Activated B cell treated with CpG ODN at 0.5 μM for 24 hours (primary cell): ENCODE results near the gene DNAJB8. TPM values are rescaled to one million over a fixed set of nuclear protein-coding genes. Genes with fewer than 3 reads are reported as not detected.
A peak's percentile ranks its signal among the peaks of the same experiment; 100 is the strongest.

Experiments used
- ATAC-seq: fragments of 200-7000 bp; cut with Tn5 transposase; one replicate; pipeline ENCODE4 v1.10.0; 2021; ENCODE audit warnings: low read depth, mild to moderate bottlenecking, moderate library complexity
- CTCF ChIA-PET: fragments of 350-600 bp; sonication (Branson Sonifier 250); formaldehyde crosslinking; loops from one replicate; lab custom pipeline; 2021; ENCODE audit warnings: antibody characterized with exemption; lab: Charles Lee
- POLR2A ChIA-PET: fragments of 350-600 bp; sonication (Branson Sonifier 250); formaldehyde crosslinking; loops from one replicate; lab custom pipeline; 2021; ENCODE audit warnings: antibody characterized with exemption; lab: Charles Lee
- DNase-seq: peaks from one replicate; pipeline ENCODE4 v3.0.0; 2022
- H3K27ac Mint-ChIP-seq: one replicate; pipeline ENCODE4 v1.8.0; 2020; ENCODE audit warnings: mixed read lengths
- H3K27me3 Mint-ChIP-seq: one replicate; pipeline ENCODE4 v1.8.0; 2021; ENCODE audit warnings: mixed read lengths
- H3K36me3 Mint-ChIP-seq: one replicate; pipeline ENCODE4 v1.8.0; 2021; ENCODE audit warnings: low read depth, mixed read lengths
- H3K4me1 Mint-ChIP-seq: one replicate; pipeline ENCODE4 v1.8.0; 2021; ENCODE audit warnings: mixed read lengths
- H3K4me3 Mint-ChIP-seq: one replicate; pipeline ENCODE4 v1.8.0; 2020; ENCODE audit warnings: mild to moderate bottlenecking, mixed read lengths
- H3K9me3 Mint-ChIP-seq: one replicate; pipeline ENCODE4 v1.8.0; 2020; ENCODE audit warnings: mixed read lengths
- intact Hi-C: fragments of 100-400 bp; cut with micrococcal nuclease; formaldehyde crosslinking; loops from one replicate; pipeline ENCODE4 v1.15.1; 2024
- total RNA-seq: library from RNA; stranded (reverse); gene quantifications from 2 replicates; pipeline ENCODE4 v1.2.3, GENCODE V29; 2022
- TF ChIP-seq, protein P1 (sequence below): fragments of 200-600 bp; IDR thresholded peaks from one replicate; pipeline ENCODE4 v1.8.0; 2022; ENCODE audit warnings: antibody characterized with exemption, mild to moderate bottlenecking

The DNAJB8 gene
- total RNA-seq, 1 donor from 2014 or later: not detected

DNA sequence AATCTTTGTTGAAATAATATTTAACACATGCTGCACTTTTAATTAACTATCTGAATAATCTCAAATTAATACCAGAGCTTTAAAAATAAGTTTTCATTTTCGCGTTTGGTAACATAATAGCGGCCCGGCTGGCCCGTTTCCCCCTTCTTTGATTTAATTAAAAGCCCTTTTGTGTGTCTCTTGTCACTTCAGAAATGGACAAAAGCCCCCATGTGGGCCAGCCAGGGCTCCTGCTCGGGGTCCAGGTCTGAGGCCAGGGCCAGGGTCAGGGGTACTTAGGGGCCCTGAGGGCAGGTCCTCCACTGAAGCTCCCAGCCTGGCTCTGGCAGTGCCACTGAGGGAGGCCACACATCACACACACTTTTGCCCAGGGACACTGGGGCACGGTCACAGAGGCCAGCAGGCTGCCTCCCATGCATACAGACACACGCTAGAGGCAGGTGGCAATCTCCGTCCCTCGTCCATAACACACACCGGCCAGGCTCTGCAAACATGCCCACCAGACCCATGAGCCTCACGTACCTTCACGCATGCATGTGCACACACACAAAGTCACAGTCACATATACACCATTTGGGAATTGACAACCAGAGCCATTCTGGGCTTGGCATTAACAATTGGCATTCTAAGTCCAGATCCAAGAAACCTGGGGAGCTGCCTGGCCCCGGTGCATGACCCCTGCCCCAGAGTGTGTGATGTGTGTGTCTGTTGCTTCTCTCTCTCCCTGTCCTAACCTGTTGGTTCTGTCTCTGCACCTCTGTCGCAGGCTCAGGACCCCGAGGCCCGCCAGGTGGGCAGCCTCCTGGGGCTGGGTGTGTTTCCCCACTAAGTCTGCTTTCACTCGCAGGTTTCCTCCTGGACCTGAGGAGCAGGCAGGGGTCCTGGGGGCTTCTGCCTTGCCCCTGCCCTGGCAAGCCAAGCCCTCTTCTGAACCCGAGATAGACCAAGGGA, 38.5 kb downstream of the DNAJB8 start:
- Mint-ChIP-seq H3K4me1 (peaks cover 7% of the 10 kb centered on the region), H3K27me3 (peaks cover 34% of the 10 kb centered on the region), H3K27ac (no peak overlapping the region), H3K36me3 (no peaks in the 10 kb centered on the region), H3K9me3 (no peaks in the 10 kb centered on the region), H3K4me3 (no peak overlapping the region)
- CTCF ChIA-PET: no interaction called here
- POLR2A ChIA-PET: no interaction called here
- TF ChIP-seq, protein P1, sequence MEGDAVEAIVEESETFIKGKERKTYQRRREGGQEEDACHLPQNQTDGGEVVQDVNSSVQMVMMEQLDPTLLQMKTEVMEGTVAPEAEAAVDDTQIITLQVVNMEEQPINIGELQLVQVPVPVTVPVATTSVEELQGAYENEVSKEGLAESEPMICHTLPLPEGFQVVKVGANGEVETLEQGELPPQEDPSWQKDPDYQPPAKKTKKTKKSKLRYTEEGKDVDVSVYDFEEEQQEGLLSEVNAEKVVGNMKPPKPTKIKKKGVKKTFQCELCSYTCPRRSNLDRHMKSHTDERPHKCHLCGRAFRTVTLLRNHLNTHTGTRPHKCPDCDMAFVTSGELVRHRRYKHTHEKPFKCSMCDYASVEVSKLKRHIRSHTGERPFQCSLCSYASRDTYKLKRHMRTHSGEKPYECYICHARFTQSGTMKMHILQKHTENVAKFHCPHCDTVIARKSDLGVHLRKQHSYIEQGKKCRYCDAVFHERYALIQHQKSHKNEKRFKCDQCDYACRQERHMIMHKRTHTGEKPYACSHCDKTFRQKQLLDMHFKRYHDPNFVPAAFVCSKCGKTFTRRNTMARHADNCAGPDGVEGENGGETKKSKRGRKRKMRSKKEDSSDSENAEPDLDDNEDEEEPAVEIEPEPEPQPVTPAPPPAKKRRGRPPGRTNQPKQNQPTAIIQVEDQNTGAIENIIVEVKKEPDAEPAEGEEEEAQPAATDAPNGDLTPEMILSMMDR: no peak
- ATAC-seq (no peak), DNase-seq (no peak)
- intact Hi-C loops: loop anchor here (2.0 kb wide), 1 partner anchor 419 kb away; no protein-coding TSS in a partner anchor

DNA sequence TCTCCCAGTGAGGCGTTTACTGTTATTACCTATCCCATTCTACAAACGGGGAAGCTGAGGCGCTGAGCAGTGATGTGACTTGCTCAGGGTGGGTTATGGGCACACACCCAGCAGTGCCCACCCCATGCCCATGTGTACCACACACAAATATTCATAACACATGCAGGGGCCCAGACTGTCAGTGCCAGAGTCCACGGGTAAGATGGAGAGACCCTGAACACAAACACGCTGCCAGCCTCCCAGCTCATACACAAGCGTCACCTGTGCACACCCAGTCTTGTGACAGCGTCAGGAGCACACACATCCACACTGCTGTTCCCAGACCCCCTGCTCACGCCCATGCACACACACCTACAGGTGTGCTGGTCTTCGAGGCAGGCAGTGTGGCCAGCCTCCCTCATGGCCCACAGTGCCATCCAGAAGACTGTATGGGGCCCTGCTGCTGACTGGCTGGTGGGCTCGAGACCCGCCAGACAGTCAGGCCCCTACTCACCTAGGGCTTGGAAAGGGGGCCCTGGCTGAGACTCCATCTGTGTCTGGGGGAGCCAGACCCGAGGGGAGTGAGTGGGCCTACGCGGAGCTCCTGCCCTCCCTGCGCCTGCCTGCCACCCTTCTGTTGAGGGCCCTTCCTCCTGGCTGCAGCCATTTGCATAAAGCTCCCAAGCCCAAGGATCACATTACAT, 39.4 kb downstream of the DNAJB8 start:
- no peaks in the 10 kb centered on the region for H3K9me3 Mint-ChIP-seq
- POLR2A ChIA-PET: no interaction called here

DNA sequence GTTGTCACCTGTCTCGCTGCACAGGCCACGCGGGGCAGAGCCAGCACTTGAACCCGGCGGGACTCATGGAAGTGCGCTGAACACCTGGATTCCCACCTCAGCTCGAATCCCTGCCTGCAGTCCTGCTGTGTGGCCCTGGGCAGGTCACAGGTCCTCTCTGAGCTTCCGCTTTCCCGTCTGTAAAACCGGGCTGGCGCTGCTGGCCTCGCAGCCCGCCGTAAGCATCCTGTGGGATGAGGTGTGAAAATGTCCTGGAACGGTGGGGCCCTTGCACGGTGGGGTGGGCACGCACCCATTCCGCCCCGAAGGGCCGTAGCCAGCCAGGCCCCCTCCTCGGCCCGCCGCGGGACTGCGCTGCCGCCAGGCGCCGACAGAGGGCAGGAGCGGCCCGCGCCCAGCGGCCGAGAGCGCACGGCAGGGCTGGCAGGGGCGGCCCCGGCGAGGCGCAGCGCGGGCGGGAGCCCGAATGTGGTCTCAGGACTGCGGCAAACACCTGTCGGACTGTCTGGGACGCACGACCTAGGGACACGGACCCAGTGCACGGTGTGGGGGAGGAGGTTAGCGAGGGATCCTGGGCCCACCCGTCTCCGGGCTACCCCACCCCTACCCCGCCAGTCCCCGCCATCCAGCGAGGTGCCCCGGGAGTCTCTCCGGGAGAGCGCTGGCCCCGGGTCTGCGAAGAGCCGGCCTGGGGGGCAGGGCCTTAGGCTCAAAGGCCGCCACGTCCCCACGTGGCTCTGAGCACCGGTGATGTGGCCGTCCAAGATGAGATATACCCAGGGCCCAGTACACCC, 40.4 kb downstream of the DNAJB8 start:
- CTCF ChIA-PET: interaction anchor here (0.7 to 1.7 kb wide), 7 partner anchors 64 to 419 kb away, joined by 3 to 8 read pairs (median 3); no protein-coding TSS in a partner anchor
- TF ChIP-seq, protein P1: no peak
- POLR2A ChIA-PET: no interaction called here
- intact Hi-C loops: loop anchor here (1.0 to 2.0 kb wide), 5 partner anchors 71 to 420 kb away; no protein-coding TSS in a partner anchor
- Mint-ChIP-seq H3K9me3 (no peaks in the 10 kb centered on the region), H3K27me3 (peaks cover 22% of the 10 kb centered on the region), H3K4me3 (no peak overlapping the region), H3K27ac (no peak overlapping the region), H3K4me1 (no peaks in the 10 kb centered on the region), H3K36me3 (no peaks in the 10 kb centered on the region)
- ATAC-seq: peak; percentile 98
- DNase-seq: peak; percentile 66

More for the DNA sequence above, 39.4 kb downstream of the DNAJB8 start:
- ATAC-seq (no peak), DNase-seq (no peak)
- Mint-ChIP-seq H3K27ac (no peak overlapping the region), H3K36me3 (no peaks in the 10 kb centered on the region), H3K27me3 (peaks cover 32% of the 10 kb centered on the region), H3K4me3 (no peak overlapping the region), H3K4me1 (peaks cover 5% of the 10 kb centered on the region)
- TF ChIP-seq, protein P1: no peak
- intact Hi-C loops: loop anchor here (2.0 kb wide), 1 partner anchor 419 kb away; no protein-coding TSS in a partner anchor
- CTCF ChIA-PET: interaction anchor here (0.7 to 1.7 kb wide), 3 partner anchors 71 to 418 kb away, joined by 3 to 4 read pairs (median 3); no protein-coding TSS in a partner anchor

DNA sequence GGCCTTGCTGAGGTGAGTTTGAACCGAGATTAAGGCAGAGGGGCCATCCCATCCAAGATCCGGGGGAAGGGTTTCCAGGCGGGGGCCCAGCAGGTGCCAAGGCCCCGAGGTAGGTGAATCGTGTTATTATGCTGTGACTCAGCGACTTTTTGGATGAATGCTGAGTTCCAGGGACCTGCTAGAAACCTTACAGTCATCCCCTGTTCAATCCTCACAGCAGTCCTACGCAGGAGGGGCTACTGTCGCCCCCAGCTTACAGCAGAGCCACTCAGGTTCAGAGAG, 40.9 kb downstream of the DNAJB8 start:
- no peaks in the 10 kb centered on the region for H3K36me3 Mint-ChIP-seq
- H3K27me3 Mint-ChIP-seq: peaks cover 19% of the 10 kb centered on the region
- POLR2A ChIA-PET: no interaction called here
- CTCF ChIA-PET: interaction anchor here (1.1 to 1.7 kb wide), 5 partner anchors 64 to 183 kb away, joined by 3 to 8 read pairs (median 4); no protein-coding TSS in a partner anchor
- ATAC-seq (no peak), DNase-seq (no peak)
- H3K27ac Mint-ChIP-seq: no peak overlapping the region
- no peaks in the 10 kb centered on the region for H3K4me1 Mint-ChIP-seq
- TF ChIP-seq, protein P1: no peak
- H3K4me3 Mint-ChIP-seq: no peak overlapping the region
- intact Hi-C loops: loop anchor here (1.0 to 2.0 kb wide), 5 partner anchors 72 to 421 kb away; no protein-coding TSS in a partner anchor
- no peaks in the 10 kb centered on the region for H3K9me3 Mint-ChIP-seq
